Neural progenitor cell (in vitro differentiated cells): ENCODE data around the gene ASTN2. TPM values are rescaled to one million over a fixed set of nuclear protein-coding genes. Genes with fewer than 3 reads are reported as not detected.

Source experiments
- DNase-seq: peaks from one replicate; pipeline ENCODE4 v3.0.0-alpha.2; 2016; ENCODE audit warnings: low spot score
- H2AFZ ChIP-seq: fragments of 200-600 bp; sonication (generic); replicated peaks from 2 replicates; pipeline ENCODE4 v1.6.1; 2016; ENCODE audit warnings: antibody characterized with exemption
- H3F3A ChIP-seq: fragments of 200-600 bp; sonication (generic); 2 replicates; pipeline ENCODE4 v1.6.1; 2016; ENCODE audit warnings: antibody characterized with exemption, low read depth
- H3K27ac ChIP-seq: fragments of 200-600 bp; sonication (generic); 2 replicates; pipeline ENCODE4 v1.5.1; 2016; ENCODE audit warnings: mild to moderate bottlenecking
- H3K27me3 ChIP-seq: fragments of 200-600 bp; sonication (generic); 2 replicates; pipeline ENCODE4 v1.6.1; 2016; ENCODE audit warnings: mild to moderate bottlenecking, moderate library complexity
- H3K36me3 ChIP-seq: fragments of 200-600 bp; sonication (generic); 2 replicates; pipeline ENCODE4 v1.5.1; 2016
- H3K4me1 ChIP-seq: fragments of 200-600 bp; sonication (generic); 2 replicates; pipeline ENCODE4 v1.6.1; 2016; ENCODE audit warnings: mixed run types
- H3K4me2 ChIP-seq: fragments of 200-600 bp; sonication (generic); 2 replicates; pipeline ENCODE4 v1.6.1; 2016
- H3K4me3 ChIP-seq: fragments of 200-600 bp; sonication (generic); 2 replicates; pipeline ENCODE4 v1.5.1; 2016
- H3K79me2 ChIP-seq: fragments of 200-600 bp; sonication (generic); 2 replicates; pipeline ENCODE4 v1.6.1; 2016; ENCODE audit warnings: low read depth
- H3K9ac ChIP-seq: fragments of 200-600 bp; sonication (generic); 2 replicates; pipeline ENCODE4 v1.6.1; 2016
- H3K9me3 ChIP-seq: fragments of 200-600 bp; sonication (generic); 2 replicates; pipeline ENCODE4 v1.5.1; 2016; ENCODE audit warnings: low read depth
- H4K20me1 ChIP-seq: fragments of 200-600 bp; sonication (generic); 2 replicates; pipeline ENCODE4 v1.6.1; 2016; ENCODE audit warnings: low read depth
- H3K27ac Mint-ChIP-seq: 3 replicates; pipeline ENCODE4 v1.8.0; 2021; ENCODE audit warnings: mixed read lengths
- H3K27me3 Mint-ChIP-seq: 2 replicates; pipeline ENCODE4 v1.8.0; 2022; ENCODE audit warnings: low read depth, mild to moderate bottlenecking, inconsistent platforms, moderate library complexity, mixed read lengths; ENCODE audit not compliant: insufficient read depth
- H3K36me3 Mint-ChIP-seq: 3 replicates; pipeline ENCODE4 v1.8.0; 2021; ENCODE audit warnings: mixed read lengths
- H3K4me1 Mint-ChIP-seq: 3 replicates; pipeline ENCODE4 v1.8.0; 2021; ENCODE audit warnings: mixed read lengths
- H3K4me3 Mint-ChIP-seq: 3 replicates; pipeline ENCODE4 v1.8.0; 2021; ENCODE audit warnings: mild to moderate bottlenecking, moderate library complexity, mixed read lengths
- H3K9me3 Mint-ChIP-seq: 3 replicates; pipeline ENCODE4 v1.8.0; 2020; ENCODE audit warnings: mixed read lengths
- CTCF ChIP-seq: fragments of 200-600 bp; sonication (generic); IDR thresholded peaks from 2 replicates; pipeline ENCODE4 v1.5.1; 2017; ENCODE audit warnings: antibody characterized with exemption, mild to moderate bottlenecking
- EZH2 ChIP-seq: fragments of 200-600 bp; sonication (generic); IDR thresholded peaks from 2 replicates; pipeline ENCODE4 v1.6.1; 2017; ENCODE audit warnings: antibody characterized with exemption, mild to moderate bottlenecking, moderate library complexity
- EZH2phosphoT487 ChIP-seq: fragments of 200-600 bp; sonication (generic); IDR thresholded peaks from 2 replicates; pipeline ENCODE4 v1.6.1; 2017; ENCODE audit warnings: antibody characterized with exemption
- total RNA-seq: library from RNA; depleted of rRNA; stranded (reverse); fragments of >200 nt; gene quantifications from 2 replicates; pipeline ENCODE4 v1.2.3, GENCODE V29; 2015; ENCODE audit warnings: low replicate concordance

Gene ASTN2
- total RNA-seq, 1 donor from 2014 or later, result 8.0 TPM

- no peak for DNase-seq
- H3K4me3 ChIP-seq, result no peak overlapping the region
These were observed 917.6 kb downstream of the ASTN2 start for GRCh38 chr9:116497095-116497890.

GRCh38 chr9:116496167-116496566 is 918.7 kb downstream of the ASTN2 start:
- Histone ChIP-seq H4K20me1 (no peaks in the 10 kb centered on the region), H2AFZ (no peak overlapping the region), H3K27me3 (no peaks in the 10 kb centered on the region), H3K36me3 (no peaks in the 10 kb centered on the region), H3K27ac (no peak overlapping the region), H3K4me2 (no peak overlapping the region), H3K4me1 (peaks cover 13% of the 10 kb centered on the region), H3K9ac (no peak overlapping the region), H3K79me2 (no peaks in the 10 kb centered on the region), H3K9me3 (no peaks in the 10 kb centered on the region), H3K4me3 (no peak overlapping the region), H3F3A (peaks cover 11% of the 10 kb centered on the region)
- no peak for TF ChIP-seq EZH2
- no peak for TF ChIP-seq EZH2phosphoT487
- no peaks in the 10 kb centered on the region for H3K9me3 Mint-ChIP-seq
- H3K4me1 Mint-ChIP-seq, result peaks cover 27% of the 10 kb centered on the region
- H3K4me3 Mint-ChIP-seq, result no peak overlapping the region
- H3K27me3 Mint-ChIP-seq, result no peaks in the 10 kb centered on the region
- no peaks in the 10 kb centered on the region for H3K36me3 Mint-ChIP-seq
- H3K27ac Mint-ChIP-seq, result no peak overlapping the region
- no peak for DNase-seq

More at GRCh38 chr9:116497095-116497890, 917.6 kb downstream of the ASTN2 start:
- no peak overlapping the region for H3K9ac ChIP-seq
- H3K4me1 ChIP-seq, result peaks cover 13% of the 10 kb centered on the region
- no peaks in the 10 kb centered on the region for H3K79me2 ChIP-seq
- H3K4me1 Mint-ChIP-seq, result peaks cover 23% of the 10 kb centered on the region
- no peaks in the 10 kb centered on the region for H3K9me3 Mint-ChIP-seq
- no peaks in the 10 kb centered on the region for H3K9me3 ChIP-seq
- no peak overlapping the region for H3K27ac ChIP-seq
- H4K20me1 ChIP-seq, result no peaks in the 10 kb centered on the region
- no peak overlapping the region for H2AFZ ChIP-seq
- no peak overlapping the region for H3K27ac Mint-ChIP-seq
- no peaks in the 10 kb centered on the region for H3K27me3 ChIP-seq
- no peak overlapping the region for H3K4me3 Mint-ChIP-seq
- TF ChIP-seq EZH2phosphoT487 (no peak), CTCF (no peak), EZH2 (no peak)
- H3K27me3 Mint-ChIP-seq, result no peaks in the 10 kb centered on the region
- H3K4me2 ChIP-seq, result no peak overlapping the region
- H3K36me3 Mint-ChIP-seq, result no peaks in the 10 kb centered on the region
- H3F3A ChIP-seq, result peaks cover 11% of the 10 kb centered on the region
- H3K36me3 ChIP-seq, result no peaks in the 10 kb centered on the region

GRCh38 chr9:116495725-116496124 is 919.1 kb downstream of the ASTN2 start:
- Histone ChIP-seq H3K27me3 (no peaks in the 10 kb centered on the region), H3K36me3 (no peaks in the 10 kb centered on the region), H3K4me3 (no peak overlapping the region), H3K9ac (no peak overlapping the region), H3K79me2 (no peaks in the 10 kb centered on the region), H3K4me2 (no peak overlapping the region), H3F3A (peaks cover 9% of the 10 kb centered on the region), H3K4me1 (peaks cover 12% of the 10 kb centered on the region), H2AFZ (no peak overlapping the region), H4K20me1 (no peaks in the 10 kb centered on the region), H3K9me3 (no peaks in the 10 kb centered on the region), H3K27ac (no peak overlapping the region)
- H3K36me3 Mint-ChIP-seq, result no peaks in the 10 kb centered on the region
- H3K4me3 Mint-ChIP-seq, result no peak overlapping the region
- TF ChIP-seq CTCF (no peak), EZH2phosphoT487 (no peak), EZH2 (no peak)
- no peaks in the 10 kb centered on the region for H3K27me3 Mint-ChIP-seq
- no peak for DNase-seq
- H3K27ac Mint-ChIP-seq, result no peak overlapping the region
- peaks cover 29% of the 10 kb centered on the region for H3K4me1 Mint-ChIP-seq
- H3K9me3 Mint-ChIP-seq, result no peaks in the 10 kb centered on the region
